Colonic mucosa (tissue), 4 donors: ENCODE measurements around the gene C22orf15. TPM values are rescaled to one million over a fixed set of nuclear protein-coding genes. Genes with fewer than 3 reads are reported as not detected.

Source experiments
- DNase-seq: peaks from one replicate; pipeline ENCODE4 v3.0.0-alpha.2; 2020
- H3K27ac ChIP-seq: fragments of 200-600 bp; one replicate; pipeline ENCODE4 v1.8.0; 2021
- H3K27me3 ChIP-seq: fragments of 200-600 bp; one replicate; pipeline ENCODE4 v1.8.0; 2021
- H3K36me3 ChIP-seq: fragments of 200-600 bp; one replicate; pipeline ENCODE4 v1.8.0; 2021
- H3K4me1 ChIP-seq: fragments of 200-600 bp; one replicate; pipeline ENCODE4 v1.8.0; 2021; ENCODE audit warnings: mild to moderate bottlenecking
- H3K4me3 ChIP-seq: fragments of 200-600 bp; one replicate; pipeline ENCODE4 v1.8.0; 2021
- H3K9ac ChIP-seq, 2 donors: one replicate each; pipeline ENCODE4 v1.7.0; 2013; ENCODE audit warnings: control low read depth in 2 of 2, low read depth in 2 of 2, low read length in 2 of 2
- H3K9me3 ChIP-seq: fragments of 200-600 bp; one replicate; pipeline ENCODE4 v1.8.0; 2021
- intact Hi-C: fragments of 100-400 bp; cut with DNase I; formaldehyde crosslinking; loops from one replicate; pipeline ENCODE4 v1.14.1; 2022
- total RNA-seq, 2 donors: library from RNA; stranded (reverse); fragmentation: NEBNext Ultra II Directional in 1 of 2; extraction: Animal tissue kit (Norgen Biotek cat#: 25700) in 1 of 2; gene quantifications; one replicate each; pipeline ENCODE4 v1.2.1, GENCODE V29; 2021
- TF ChIP-seq, protein P1 (sequence below): fragments of 200-600 bp; IDR thresholded peaks from one replicate; pipeline ENCODE4 v1.8.0; 2022; ENCODE audit warnings: antibody characterized with exemption, mild to moderate bottlenecking
- donor health status: healthy.
- donor health status: DM: no; HTN: no; CAD: no.
- donor health status: DM: no; HTN: no; CAD: no.

Gene C22orf15
- total RNA-seq, 2 donors from 2014 or later = not detected

DNA sequence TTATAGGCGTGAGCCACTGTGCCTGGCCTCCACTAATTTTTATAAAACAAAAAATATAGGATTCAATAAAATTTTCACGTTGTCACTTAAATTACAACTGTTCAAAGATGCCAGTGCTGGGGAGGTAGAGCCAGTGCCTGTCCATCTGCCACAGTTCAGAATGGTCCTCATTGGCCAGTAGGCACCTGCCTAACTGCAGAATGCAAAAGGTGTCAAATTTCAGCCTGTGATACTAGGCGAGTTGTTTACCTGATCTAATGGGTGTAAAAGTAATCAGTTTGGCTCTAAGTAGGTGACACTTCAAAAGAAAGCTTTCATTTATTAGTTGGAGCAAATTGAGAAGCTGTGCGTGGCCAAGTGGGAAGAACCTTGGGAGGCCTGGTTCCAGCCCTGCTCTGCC, 26.3 kb downstream of the C22orf15 start:
- DNase-seq = no peak
- Histone ChIP-seq H3K27me3 (no peaks in the 10 kb centered on the region), H3K9me3 (no peaks in the 10 kb centered on the region), H3K4me3 (no peak overlapping the region), H3K27ac (no peak overlapping the region), H3K4me1 (peaks cover 7% of the 10 kb centered on the region), H3K9ac (no peak overlapping the region), H3K36me3 (peaks cover 8% of the 10 kb centered on the region)
- TF ChIP-seq, protein P1, sequence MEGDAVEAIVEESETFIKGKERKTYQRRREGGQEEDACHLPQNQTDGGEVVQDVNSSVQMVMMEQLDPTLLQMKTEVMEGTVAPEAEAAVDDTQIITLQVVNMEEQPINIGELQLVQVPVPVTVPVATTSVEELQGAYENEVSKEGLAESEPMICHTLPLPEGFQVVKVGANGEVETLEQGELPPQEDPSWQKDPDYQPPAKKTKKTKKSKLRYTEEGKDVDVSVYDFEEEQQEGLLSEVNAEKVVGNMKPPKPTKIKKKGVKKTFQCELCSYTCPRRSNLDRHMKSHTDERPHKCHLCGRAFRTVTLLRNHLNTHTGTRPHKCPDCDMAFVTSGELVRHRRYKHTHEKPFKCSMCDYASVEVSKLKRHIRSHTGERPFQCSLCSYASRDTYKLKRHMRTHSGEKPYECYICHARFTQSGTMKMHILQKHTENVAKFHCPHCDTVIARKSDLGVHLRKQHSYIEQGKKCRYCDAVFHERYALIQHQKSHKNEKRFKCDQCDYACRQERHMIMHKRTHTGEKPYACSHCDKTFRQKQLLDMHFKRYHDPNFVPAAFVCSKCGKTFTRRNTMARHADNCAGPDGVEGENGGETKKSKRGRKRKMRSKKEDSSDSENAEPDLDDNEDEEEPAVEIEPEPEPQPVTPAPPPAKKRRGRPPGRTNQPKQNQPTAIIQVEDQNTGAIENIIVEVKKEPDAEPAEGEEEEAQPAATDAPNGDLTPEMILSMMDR = no peak
- intact Hi-C loops = no loop called here

GRCh38 chr22:23789638-23790037, 26.8 kb downstream of the C22orf15 start:
- intact Hi-C loops = no loop called here
- Histone ChIP-seq H3K4me1 (peaks cover 7% of the 10 kb centered on the region), H3K4me3 (no peak overlapping the region), H3K27ac (no peak overlapping the region), H3K9me3 (no peaks in the 10 kb centered on the region), H3K9ac (no peak overlapping the region), H3K36me3 (peaks cover 12% of the 10 kb centered on the region), H3K27me3 (no peaks in the 10 kb centered on the region)
- no peak for DNase-seq
- TF ChIP-seq, protein P1 = no peak

DNA sequence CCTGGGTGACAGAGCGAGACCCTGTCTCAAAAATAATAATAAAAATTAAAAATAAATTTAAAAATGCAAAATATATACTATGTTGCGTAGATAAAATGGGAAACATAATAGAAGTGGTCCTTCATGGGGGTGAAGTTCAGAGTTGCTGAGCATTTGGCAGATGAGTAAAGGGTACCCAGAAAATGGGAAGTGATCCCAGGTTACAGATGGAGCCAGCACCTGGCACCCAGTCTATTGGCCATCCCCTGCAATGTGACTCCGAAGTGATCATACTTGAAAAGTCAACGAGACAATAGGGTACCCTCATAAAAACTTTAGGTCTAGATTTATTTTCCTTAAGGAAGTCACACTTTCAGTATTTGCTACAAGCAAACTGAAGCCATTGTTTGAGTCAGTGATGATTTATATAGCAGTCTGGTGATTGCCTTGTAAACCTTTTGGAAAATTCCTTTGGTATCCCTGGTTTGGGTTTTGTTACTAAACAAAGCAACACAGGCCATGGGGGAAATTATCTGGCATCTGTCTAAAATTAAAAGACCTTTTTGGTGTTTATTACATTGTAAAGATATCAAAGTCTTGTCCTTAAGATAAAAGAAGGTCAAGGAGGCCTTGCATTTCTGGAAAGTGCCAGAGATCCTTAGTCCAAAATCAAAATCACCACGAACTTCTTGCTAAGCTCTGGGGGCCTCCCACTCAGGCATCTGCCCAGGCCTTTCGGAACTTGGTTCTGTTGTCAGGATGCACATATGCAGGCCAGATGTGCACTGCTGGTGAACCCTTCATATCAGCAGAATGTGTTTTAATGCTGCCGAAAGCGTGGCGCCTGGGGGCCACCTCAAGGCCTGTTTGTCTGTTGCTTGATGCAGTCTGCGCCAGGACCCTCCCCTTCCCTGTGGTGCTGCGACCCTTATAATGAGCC, 28.3 kb downstream of the C22orf15 start:
- Histone ChIP-seq H3K27ac (no peak overlapping the region), H3K36me3 (peaks cover 21% of the 10 kb centered on the region), H3K4me3 (no peak overlapping the region), H3K9ac (no peak overlapping the region), H3K27me3 (no peaks in the 10 kb centered on the region), H3K4me1 (peaks cover 7% of the 10 kb centered on the region), H3K9me3 (no peaks in the 10 kb centered on the region)
- DNase-seq = no peak
- intact Hi-C loops = no loop called here
- TF ChIP-seq, protein P1 = no peak

DNA sequence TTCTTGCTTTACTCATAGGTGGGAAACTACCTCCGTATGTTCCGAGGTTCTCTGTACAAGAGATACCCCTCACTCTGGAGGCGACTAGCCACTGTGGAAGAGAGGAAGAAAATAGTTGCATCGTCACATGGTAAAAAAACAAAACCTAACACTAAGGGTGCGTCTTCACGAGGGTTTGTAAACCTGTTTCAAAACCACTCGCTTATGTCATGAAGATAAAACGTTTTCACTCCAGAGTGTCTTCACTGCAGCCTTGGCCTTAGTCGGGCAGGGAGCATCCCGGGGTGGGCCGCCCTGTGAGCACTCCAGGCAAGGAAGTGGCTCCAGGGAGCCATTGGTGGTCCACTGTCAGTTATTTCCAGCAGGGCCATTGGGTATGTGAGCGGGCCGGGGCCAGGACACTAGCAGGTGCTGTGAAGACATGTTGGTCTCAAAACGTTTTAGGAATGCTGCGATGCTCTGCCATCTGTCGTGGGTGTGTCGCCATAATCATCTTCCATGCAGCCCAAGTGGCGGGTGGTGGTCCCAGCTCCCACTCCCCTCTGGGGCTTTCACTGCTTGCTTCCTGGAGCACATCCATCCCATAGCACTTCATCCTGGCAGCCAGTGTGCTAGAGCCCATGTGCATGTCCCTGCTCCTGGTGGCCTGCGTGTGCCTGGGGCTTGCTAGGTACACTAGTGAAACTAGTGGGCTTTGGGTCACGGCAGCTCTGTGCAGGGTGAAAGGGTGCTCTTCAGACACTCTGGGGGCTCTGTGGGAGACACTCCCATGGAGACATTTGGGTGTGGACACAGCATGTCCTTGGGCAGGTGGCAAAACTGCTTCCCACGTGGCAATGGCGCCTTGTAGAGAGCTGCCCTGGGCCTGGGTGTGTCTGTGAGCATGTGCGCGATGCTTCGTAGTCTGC, 29.2 kb downstream of the C22orf15 start:
- DNase-seq = no peak
- H3K27ac ChIP-seq = no peak overlapping the region
- intact Hi-C loops = no loop called here

DNA sequence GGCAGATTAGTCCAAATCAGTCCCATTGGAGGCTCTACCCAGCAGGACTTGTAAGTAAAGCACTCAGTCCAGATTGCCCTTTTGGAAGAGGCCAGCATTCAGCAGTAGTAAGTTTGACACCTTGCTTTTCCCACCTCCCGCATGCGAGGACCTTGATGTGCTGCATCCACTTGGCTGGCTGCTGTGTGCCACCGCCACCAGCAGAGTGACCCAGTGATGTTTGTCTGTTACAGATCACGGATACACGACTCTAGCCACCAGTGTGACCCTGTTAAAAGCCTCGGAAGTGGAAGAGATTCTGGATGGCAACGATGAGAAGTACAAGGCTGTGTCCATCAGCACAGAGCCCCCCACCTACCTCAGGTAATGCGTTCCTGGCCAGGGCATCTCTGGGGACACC, 30.5 kb downstream of the C22orf15 start:
- intact Hi-C loops = no loop called here
- H3K27ac ChIP-seq = no peak overlapping the region
- H3K9me3 ChIP-seq = no peaks in the 10 kb centered on the region
- TF ChIP-seq, protein P1 = no peak
- no peaks in the 10 kb centered on the region for H3K27me3 ChIP-seq
- peaks cover 21% of the 10 kb centered on the region for H3K36me3 ChIP-seq
- DNase-seq = no peak
- no peak overlapping the region for H3K9ac ChIP-seq
- H3K4me3 ChIP-seq = no peak overlapping the region
- H3K4me1 ChIP-seq = peaks cover under 1% of the 10 kb centered on the region

More for the DNA sequence above, 29.2 kb downstream of the C22orf15 start:
- TF ChIP-seq, protein P1 = no peak
- Histone ChIP-seq H3K4me3 (no peak overlapping the region), H3K9ac (no peak overlapping the region), H3K36me3 (peaks cover 21% of the 10 kb centered on the region), H3K27me3 (no peaks in the 10 kb centered on the region), H3K4me1 (peaks cover 7% of the 10 kb centered on the region), H3K9me3 (no peaks in the 10 kb centered on the region)
